HG02970 (cell line): Measurements from ENCODE around the gene PDHX.
"Not testable (repeated sequence)": the region's sequence is repeated elsewhere in the genome, so short reads cannot be mapped to it uniquely, and the experiment has no call there.

Source experiments
- ATAC-seq: cut with Tn5 transposase; IDR thresholded peaks from one replicate; pipeline ENCODE4 v1.9.1; 2021; ENCODE audit warnings: mild to moderate bottlenecking, moderate library complexity, moderate number of reproducible peaks; ENCODE audit not compliant: unreplicated experiment, low FRiP score

Gene PDHX

GRCh38 chr11:34916015-34916842 lies at the start of gene PDHX, which contains the start of gene APIP:
Gene PDHX (plus strand): TSS chr11:34916618. CDS start chr11:34916656, 38 bp downstream.
Gene APIP (minus strand): TSS chr11:34916379. CDS start chr11:34916284, 95 bp downstream.
- peak; percentile 91 for ATAC-seq

- ATAC-seq, result no peak
Measured at GRCh38 chr11:34869425-34869824, 47.0 kb upstream of the PDHX start.

GRCh38 chr11:34870548-34871196 lies 45.7 kb upstream of the PDHX start:
- no peak for ATAC-seq

GRCh38 chr11:34874202-34874601 lies 42.2 kb upstream of the PDHX start:
- no peak for ATAC-seq

GRCh38 chr11:34877375-34877975 lies 38.9 kb upstream of the PDHX start:
- ATAC-seq, result no peak

GRCh38 chr11:34881900-34882299 lies 34.5 kb upstream of the PDHX start:
- no peak for ATAC-seq

- ATAC-seq, result no peak
Measured at GRCh38 chr11:34886609-34887008, 29.8 kb upstream of the PDHX start.

- no peak for ATAC-seq
Measured at GRCh38 chr11:34887260-34887659, 29.2 kb upstream of the PDHX start.

- ATAC-seq, result no peak
Measured at GRCh38 chr11:34890089-34890488, 26.3 kb upstream of the PDHX start.

- no peak for ATAC-seq
Measured at GRCh38 chr11:34890812-34891211, 25.6 kb upstream of the PDHX start.

- ATAC-seq, result no peak
Measured at GRCh38 chr11:34891611-34892010, 24.8 kb upstream of the PDHX start.

- ATAC-seq, result no peak
Measured at GRCh38 chr11:34893416-34893815, 23.0 kb upstream of the PDHX start.

GRCh38 chr11:34896191-34896590 lies 20.2 kb upstream of the PDHX start:
- not testable (repeated sequence) for ATAC-seq

GRCh38 chr11:34897171-34897870 lies 19.1 kb upstream of the PDHX start:
- ATAC-seq, result no peak

GRCh38 chr11:34898474-34898873 lies 17.9 kb upstream of the PDHX start:
- ATAC-seq, result no peak

GRCh38 chr11:34899633-34900016 lies 16.8 kb upstream of the PDHX start:
- ATAC-seq, result no peak

GRCh38 chr11:34904421-34904955 lies 11.9 kb upstream of the PDHX start:
- ATAC-seq, result no peak

GRCh38 chr11:34905666-34906065 lies 10.8 kb upstream of the PDHX start:
- ATAC-seq, result no peak

- no peak for ATAC-seq
Measured at GRCh38 chr11:34907934-34908593, 8.4 kb upstream of the PDHX start.

GRCh38 chr11:34909415-34909814 lies 7.0 kb upstream of the PDHX start:
- no peak for ATAC-seq
